ENCODE data around the gene KANSL1. TPM values are rescaled to one million over a fixed set of nuclear protein-coding genes. Genes with fewer than 3 reads are reported as not detected.

Gene KANSL1
- total and polyA plus RNA-seq, 2 experiments from 2014 or later, result 12.2 to 38.2 TPM

DNA sequence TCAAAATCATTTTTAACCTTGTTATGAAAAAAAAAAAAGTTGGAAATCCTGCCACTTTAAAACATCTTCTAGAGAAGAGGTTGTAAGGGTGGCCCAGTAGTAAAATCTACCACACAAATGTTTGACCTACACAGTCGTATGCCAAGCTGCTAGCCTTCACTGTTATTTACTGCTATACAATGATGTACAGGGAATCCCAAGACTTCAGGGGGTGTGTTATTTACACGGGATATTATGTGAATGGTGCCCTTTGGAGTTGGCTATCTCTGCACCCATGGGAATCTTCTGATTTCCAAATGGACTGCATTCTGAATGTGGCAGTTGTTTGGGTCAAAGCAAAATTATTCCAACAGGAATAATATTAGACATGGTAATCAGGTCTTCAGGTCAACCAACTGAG lies 148.2 kb downstream of the KANSL1 start:
- H2AFZ ChIP-seq, result no peak overlapping the region
- peaks cover 39% of the 10 kb centered on the region for H3K36me3 ChIP-seq (ENCODE audit: low read depth)
- H3K27me3 ChIP-seq (replicated peaks; ENCODE audit: insufficient read depth), result no peaks in the 10 kb centered on the region
- H3K4me3 ChIP-seq, result no peak overlapping the region
- peaks cover 11% of the 10 kb centered on the region for H3F3A ChIP-seq (ENCODE audit: insufficient read depth)
- in situ Hi-C loops (cut with MboI), result loop anchor here (10.0 kb wide), 1 partner anchor 60 kb away; no protein-coding TSS in a partner anchor
- no peak overlapping the region for H3K4me2 ChIP-seq (ENCODE audit: unreplicated experiment)
- no peak for DNase-seq
- peaks cover 40% of the 10 kb centered on the region for H3K79me2 ChIP-seq (ENCODE audit: insufficient read depth)
- H3K9ac ChIP-seq, result no peak overlapping the region
- no peaks in the 10 kb centered on the region for H3K9me3 ChIP-seq (ENCODE audit: low read depth)
- 50 to 53% methylated on average over 2 of the region's 2 CpGs for WGBS, 2 experiments (ENCODE audit: low coverage in 1 of 2, low lambda C conversion rate in 2 of 2, missing lambda C conversion rate in 2 of 2)
- peaks cover 4% of the 10 kb centered on the region; the same call in 1 of the 2 replicates for H3K4me1 ChIP-seq (ENCODE audit: insufficient read depth)
- H3K27ac ChIP-seq, result no peak overlapping the region
- H4K20me1 ChIP-seq (ENCODE audit: insufficient read depth), result no peaks in the 10 kb centered on the region
- TF ChIP-seq EZH2 (IDR thresholded peaks at IDR 0.05; ENCODE audit: insufficient read depth, poor library complexity, severe bottlenecking) (no peak), EZH2phosphoT487 (IDR thresholded peaks at IDR 0.05; ENCODE audit: insufficient read depth, low read depth) (no peak)
- no peaks in the 10 kb centered on the region for H3K9me2 ChIP-seq (ENCODE audit: insufficient read depth)

- Histone ChIP-seq H3K9ac (no peak overlapping the region), H4K20me1 (ENCODE audit: insufficient read depth) (no peaks in the 10 kb centered on the region), H3K27me3 (replicated peaks; ENCODE audit: insufficient read depth) (no peaks in the 10 kb centered on the region), H3K36me3 (ENCODE audit: low read depth) (peaks cover 37% of the 10 kb centered on the region), H3K79me2 (ENCODE audit: insufficient read depth) (peaks cover 40% of the 10 kb centered on the region), H3K4me1 (ENCODE audit: insufficient read depth) (peaks cover 4% of the 10 kb centered on the region; the same call in 1 of the 2 replicates), H3K9me3 (ENCODE audit: low read depth) (no peaks in the 10 kb centered on the region), H3K4me2 (ENCODE audit: unreplicated experiment) (no peak overlapping the region), H3K4me3 (no peak overlapping the region), H3K9me2 (ENCODE audit: insufficient read depth) (no peaks in the 10 kb centered on the region), H3K27ac (peak overlapping the region; percentile 34), H2AFZ (no peak overlapping the region), H3F3A (ENCODE audit: insufficient read depth) (peaks cover 11% of the 10 kb centered on the region)
- TF ChIP-seq EZH2phosphoT487 (IDR thresholded peaks at IDR 0.05; ENCODE audit: insufficient read depth, low read depth) (no peak), EZH2 (IDR thresholded peaks at IDR 0.05; ENCODE audit: insufficient read depth, poor library complexity, severe bottlenecking) (no peak)
- peak; percentile 95 for DNase-seq
- in situ Hi-C loops (cut with MboI), result loop anchor here (10.0 kb wide), 1 partner anchor 60 kb away; no protein-coding TSS in a partner anchor
- WGBS, 2 experiments (ENCODE audit: low coverage in 1 of 2, low lambda C conversion rate in 2 of 2, missing lambda C conversion rate in 2 of 2), result 29 to 32% methylated on average over 5 of the region's 5 CpGs
Observed at GRCh38 chr17:46044286-46044928, 148.8 kb downstream of the KANSL1 start.

DNA sequence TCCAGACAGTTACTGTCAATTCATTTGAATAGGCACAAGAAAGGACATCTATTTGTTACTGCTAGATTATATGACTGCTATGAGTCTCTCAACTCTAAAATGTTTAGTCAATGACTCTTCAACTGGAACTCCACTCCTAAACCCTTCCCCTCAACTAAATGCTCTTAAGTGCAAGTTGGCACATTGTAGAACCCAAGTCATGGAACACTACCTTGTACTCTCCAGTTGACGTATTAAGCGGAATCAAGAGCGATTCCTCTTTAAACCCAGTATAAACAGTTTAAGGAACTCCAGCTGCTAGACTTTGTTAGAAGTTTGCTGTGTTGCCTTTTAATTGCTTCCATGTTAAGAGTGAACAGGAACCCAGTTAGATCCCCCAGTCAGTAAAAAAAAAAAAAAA lies 149.6 kb downstream of the KANSL1 start:
- no peak for DNase-seq
- peaks cover 4% of the 10 kb centered on the region; the same call in 1 of the 2 replicates for H3K4me1 ChIP-seq (ENCODE audit: insufficient read depth)
- H3F3A ChIP-seq (ENCODE audit: insufficient read depth), result peaks cover 11% of the 10 kb centered on the region
- no peak overlapping the region for H2AFZ ChIP-seq
- H3K27ac ChIP-seq, result no peak overlapping the region
- H3K9ac ChIP-seq, result no peak overlapping the region
- H3K27me3 ChIP-seq (replicated peaks; ENCODE audit: insufficient read depth), result no peaks in the 10 kb centered on the region
- no peaks in the 10 kb centered on the region for H3K9me3 ChIP-seq (ENCODE audit: low read depth)
- in situ Hi-C loops (cut with MboI), result loop anchor here (10.0 kb wide), 1 partner anchor 61 kb away; no protein-coding TSS in a partner anchor
- H3K79me2 ChIP-seq (ENCODE audit: insufficient read depth), result peaks cover 40% of the 10 kb centered on the region
- TF ChIP-seq EZH2phosphoT487 (IDR thresholded peaks at IDR 0.05; ENCODE audit: insufficient read depth, low read depth), result no peak
- no peak for TF ChIP-seq EZH2 (IDR thresholded peaks at IDR 0.05; ENCODE audit: insufficient read depth, poor library complexity, severe bottlenecking)
- H3K9me2 ChIP-seq (ENCODE audit: insufficient read depth), result no peaks in the 10 kb centered on the region
- H3K36me3 ChIP-seq (ENCODE audit: low read depth), result peaks cover 43% of the 10 kb centered on the region
- no peak overlapping the region for H3K4me3 ChIP-seq
- no peaks in the 10 kb centered on the region for H4K20me1 ChIP-seq (ENCODE audit: insufficient read depth)
- H3K4me2 ChIP-seq (ENCODE audit: unreplicated experiment), result no peak overlapping the region
- 91 to 94% methylated on average over 3 of the region's 3 CpGs for WGBS, 2 experiments (ENCODE audit: low coverage in 1 of 2, low lambda C conversion rate in 2 of 2, missing lambda C conversion rate in 2 of 2)

- Histone ChIP-seq H3K4me1 (ENCODE audit: insufficient read depth) (peaks cover 4% of the 10 kb centered on the region; the same call in 1 of the 2 replicates), H4K20me1 (ENCODE audit: insufficient read depth) (no peaks in the 10 kb centered on the region), H3K9me3 (ENCODE audit: low read depth) (no peaks in the 10 kb centered on the region), H3K36me3 (ENCODE audit: low read depth) (peaks cover 46% of the 10 kb centered on the region), H3F3A (ENCODE audit: insufficient read depth) (peaks cover 11% of the 10 kb centered on the region), H3K4me2 (ENCODE audit: unreplicated experiment) (no peak overlapping the region), H3K27me3 (replicated peaks; ENCODE audit: insufficient read depth) (no peaks in the 10 kb centered on the region), H3K79me2 (ENCODE audit: insufficient read depth) (peaks cover 40% of the 10 kb centered on the region), H3K9ac (no peak overlapping the region), H3K27ac (no peak overlapping the region), H2AFZ (no peak overlapping the region), H3K4me3 (no peak overlapping the region), H3K9me2 (ENCODE audit: insufficient read depth) (no peaks in the 10 kb centered on the region)
- 89 to 92% methylated on average over 3 of the region's 3 CpGs for WGBS, 2 experiments (ENCODE audit: low coverage in 1 of 2, low lambda C conversion rate in 2 of 2, missing lambda C conversion rate in 2 of 2)
- DNase-seq, result no peak
- in situ Hi-C loops (cut with MboI), result loop anchor here (10.0 kb wide), 1 partner anchor 62 kb away; no protein-coding TSS in a partner anchor
- TF ChIP-seq EZH2 (IDR thresholded peaks at IDR 0.05; ENCODE audit: insufficient read depth, poor library complexity, severe bottlenecking) (no peak), EZH2phosphoT487 (IDR thresholded peaks at IDR 0.05; ENCODE audit: insufficient read depth, low read depth) (no peak)
Observed at GRCh38 chr17:46042925-46043324, 150.3 kb downstream of the KANSL1 start.

All from GM23248 (cell line).